GM19328 (cell line): ENCODE results near the gene C10orf71.

ENCODE experiments used
- ATAC-seq: cut with Tn5 transposase; IDR thresholded peaks from one replicate; pipeline ENCODE4 v1.9.1; 2021; ENCODE audit warnings: mild to moderate bottlenecking, moderate library complexity; ENCODE audit not compliant: unreplicated experiment

C10orf71 gene

DNA sequence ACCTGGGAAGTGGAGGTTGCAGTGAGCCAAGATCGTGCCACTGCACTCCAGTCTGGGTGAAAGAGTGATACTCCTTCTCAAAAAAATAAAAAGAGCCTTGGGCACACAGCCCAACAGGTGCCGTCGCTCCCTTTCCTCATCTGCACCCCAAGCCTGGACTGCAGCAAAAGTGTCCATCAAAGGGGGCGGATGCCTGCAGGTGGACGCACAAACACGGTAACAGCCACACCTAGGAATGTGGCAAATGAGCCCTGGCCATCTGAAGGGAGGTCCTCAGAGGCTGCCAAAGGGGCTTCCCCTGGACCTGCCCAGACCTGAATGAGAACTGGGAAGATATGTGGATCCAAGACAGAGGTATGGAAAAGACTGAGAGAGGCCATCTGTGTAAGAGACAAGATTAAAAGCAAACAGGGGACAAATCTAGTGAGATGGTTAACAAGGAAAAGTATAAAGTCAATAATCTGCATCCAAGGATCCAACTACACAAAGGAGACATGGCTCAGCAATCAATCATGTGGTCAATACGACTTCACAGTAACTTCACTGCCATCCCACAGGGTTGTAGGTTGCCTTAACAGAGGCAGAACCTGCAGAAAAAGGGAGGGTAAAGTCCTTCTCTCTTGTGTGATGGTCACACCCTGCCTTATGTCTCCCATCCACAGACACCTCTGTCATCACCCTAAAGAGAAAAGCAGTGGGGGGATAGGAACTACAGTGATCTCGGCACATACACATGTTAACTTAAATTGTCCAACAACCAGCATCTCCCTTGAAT lies 71.5 kb downstream of the C10orf71 start:
- ATAC-seq = no peak

- ATAC-seq = no peak
Observed at GRCh38 chr10:49371967-49372366, 73.0 kb downstream of the C10orf71 start.

- ATAC-seq = no peak
Observed at GRCh38 chr10:49373361-49373760, 74.4 kb downstream of the C10orf71 start.

GRCh38 chr10:49374740-49375139 lies 75.8 kb downstream of the C10orf71 start:
- no peak for ATAC-seq

DNA sequence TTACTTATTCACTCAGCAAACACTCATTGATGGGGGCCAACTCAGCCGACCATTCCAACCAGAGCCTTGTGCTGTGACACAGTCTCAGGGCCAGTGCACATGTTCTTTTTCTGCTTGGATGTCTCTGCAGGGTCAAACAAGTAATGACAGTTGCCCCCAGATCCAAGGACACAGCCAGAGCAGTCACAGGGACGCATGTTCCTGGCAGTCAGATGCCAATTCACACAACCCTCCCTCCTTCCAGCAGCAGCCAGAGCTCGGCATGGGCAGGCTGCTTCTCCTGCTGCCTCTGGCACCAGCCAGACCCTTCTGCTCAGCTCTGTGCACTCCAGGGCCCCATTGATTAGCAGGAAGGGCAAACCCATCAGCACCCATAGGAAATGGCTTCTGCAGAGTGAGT lies 76.6 kb downstream of the C10orf71 start:
- ATAC-seq = no peak
